Measurements from ENCODE around the gene EBF3.

EBF3 gene

GRCh38 chr10:129868449-129869035, 95.5 kb downstream of the EBF3 start:
- no peak for DNase-seq

- DNase-seq, result no peak
Measured at GRCh38 chr10:129867631-129868179, 96.4 kb downstream of the EBF3 start.

GRCh38 chr10:129866894-129867293, 97.2 kb downstream of the EBF3 start:
- DNase-seq, result no peak

- DNase-seq, result no peak
Measured at GRCh38 chr10:129865960-129866359, 98.1 kb downstream of the EBF3 start.

GRCh38 chr10:129865413-129865812, 98.7 kb downstream of the EBF3 start:
- DNase-seq, result no peak

GRCh38 chr10:129864601-129865126, 99.4 kb downstream of the EBF3 start:
- DNase-seq, result no peak

GRCh38 chr10:129864082-129864481, 100.0 kb downstream of the EBF3 start:
- DNase-seq, result no peak

GRCh38 chr10:129863201-129863663, 100.8 kb downstream of the EBF3 start:
- DNase-seq, result no peak

- no peak for DNase-seq
Measured at GRCh38 chr10:129861776-129862531, 102.1 kb downstream of the EBF3 start.

- DNase-seq, result no peak
Measured at GRCh38 chr10:129860396-129860795, 103.7 kb downstream of the EBF3 start.

- no peak for DNase-seq
Measured at GRCh38 chr10:129859536-129859935, 104.5 kb downstream of the EBF3 start.

- no peak for DNase-seq
Measured at GRCh38 chr10:129857242-129857960, 106.7 kb downstream of the EBF3 start.

- DNase-seq, result no peak
Measured at GRCh38 chr10:129855836-129856563, 108.1 kb downstream of the EBF3 start.

GRCh38 chr10:129854796-129855705, 109.0 kb downstream of the EBF3 start:
- DNase-seq, result no peak

GRCh38 chr10:129854158-129854557, 109.9 kb downstream of the EBF3 start:
- DNase-seq, result no peak

- no peak for DNase-seq
Measured at GRCh38 chr10:129853562-129853903, 110.5 kb downstream of the EBF3 start.

- no peak for DNase-seq
Measured at GRCh38 chr10:129852829-129853561, 111.1 kb downstream of the EBF3 start.

GRCh38 chr10:129851941-129852640, 112.0 kb downstream of the EBF3 start:
- DNase-seq, result no peak

- DNase-seq, result no peak
Measured at GRCh38 chr10:129850790-129851189, 113.3 kb downstream of the EBF3 start.

- DNase-seq, result no peak
Measured at GRCh38 chr10:129850316-129850715, 113.8 kb downstream of the EBF3 start.

Data from fibroblast of upper back skin (primary cell).